Transverse colon (tissue), 4 donors: Measurements from ENCODE around the gene CCDC7. TPM values are rescaled to one million over a fixed set of nuclear protein-coding genes. Genes with fewer than 3 reads are reported as not detected.

Experiments used
- DNase-seq: peaks from one replicate; pipeline ENCODE4 v3.0.0-alpha.2; 2019
- H3K27ac ChIP-seq, 4 donors: fragments of 200-600 bp; sonication (generic); 2 replicates each; pipeline ENCODE4 v1.5.1; 2016 to 2018; ENCODE audit warnings: inconsistent platforms in 4 of 4
- H3K27me3 ChIP-seq: fragments of 200-600 bp; sonication (generic); 2 replicates; pipeline ENCODE4 v1.5.1; 2017; ENCODE audit warnings: inconsistent platforms
- H3K36me3 ChIP-seq, 4 donors: fragments of 200-600 bp; sonication (generic); 2 replicates each; pipeline ENCODE4 v1.5.1; 2017 to 2019; ENCODE audit warnings: inconsistent platforms in 4 of 4
- H3K4me1 ChIP-seq, 4 donors: fragments of 200-600 bp; sonication (generic); 2 replicates each; pipeline ENCODE4 v1.5.1; 2017 to 2020; ENCODE audit warnings: inconsistent platforms in 4 of 4
- H3K4me3 ChIP-seq, 4 donors: fragments of 200-600 bp; sonication (generic); 1 replicate in 1 of 4; 2 replicates in 3 of 4; pipeline versions ENCODE4 v1.5.1 to v1.6.1; 2017 to 2019; ENCODE audit warnings: inconsistent platforms in 4 of 4
- H3K9me3 ChIP-seq, 2 donors: fragments of 200-600 bp; sonication (generic); 2 replicates each; pipeline ENCODE4 v1.5.1; 2017 to 2019; ENCODE audit warnings: inconsistent platforms in 2 of 2
- CTCF ChIP-seq, 5 experiments: fragments of 200-600 bp in 3 of 5; fragments of 450-650 bp in 2 of 5; sonication (generic) in 3 of 5; IDR thresholded peaks; 1 replicate in 2 of 5; 2 replicates in 3 of 5; pipeline ENCODE4 v1.5.1; 2016 to 2017; ENCODE audit warnings: antibody characterized with exemption in 5 of 5, inconsistent platforms in 3 of 5, mild to moderate bottlenecking in 2 of 5, moderate library complexity in 1 of 5
- EP300 ChIP-seq: sonication (generic); formaldehyde crosslinking; IDR thresholded peaks from one replicate; pipeline ENCODE4 v1.6.1; 2017; ENCODE audit warnings: antibody characterized with exemption, low read depth
- POLR2A ChIP-seq: fragments of 450-650 bp; IDR thresholded peaks from one replicate; pipeline ENCODE4 v1.6.1; 2016; ENCODE audit warnings: antibody characterized with exemption, mild to moderate bottlenecking, moderate library complexity
- POLR2AphosphoS5 ChIP-seq, 3 donors: sonication (generic); formaldehyde crosslinking; IDR thresholded peaks; one replicate each; pipeline ENCODE4 v1.6.1; 2016; ENCODE audit warnings: antibody characterized with exemption in 3 of 3
- WGBS, 2 donors: methylation state at CpG; one replicate each; pipeline ENCODE4 v1.1.5; 2018; ENCODE audit warnings: low coverage in 1 of 2; 5-methylcytosine and 5-hydroxymethylcytosine counted together
- in situ Hi-C, 4 donors: fragments of 200-750 bp; cut with MboI; loops; one replicate each; pipeline versions ENCODE4 v1.15.0 to v1.15.1; 2017; ENCODE audit warnings: low sequenced_read_pairs in 3 of 4, low pct_ligation_motif_present in 1 of 4, low pct_unique_long_range_greater_than_20kb in 1 of 4
- intact Hi-C: fragments of 100-400 bp; cut with DNase I; formaldehyde crosslinking; loops from one replicate; pipeline ENCODE4 v1.15.1; 2023; ENCODE audit warnings: low total_unique reads
- total RNA-seq, 4 donors: library from RNA; depleted of rRNA; stranded (reverse); fragments of >200 nt; gene quantifications; one replicate each; pipeline ENCODE4 v1.1.0, GENCODE V29; 2016

Gene CCDC7
- total RNA-seq, 4 donors from 2014 or later: 4.8 to 17.6 (median 13.3) TPM

GRCh38 chr10:32713560-32713959 lies 267.6 kb downstream of the CCDC7 start:
- Histone ChIP-seq H3K4me1 (no peaks in the 10 kb centered on the region), H3K4me3 (no peak overlapping the region), H3K27ac (no peak overlapping the region), H3K36me3 (no peaks in the 10 kb centered on the region), H3K9me3 (peaks cover 0 to 7% of the 10 kb centered on the region in 2 donors), H3K27me3 (no peaks in the 10 kb centered on the region)
- no peak for DNase-seq
- 33 to 57% methylated on average over 1 of the region's 1 CpG for WGBS, 2 donors
- in situ Hi-C loops: no loop called here
- TF ChIP-seq CTCF (IDR thresholded peaks at IDR 0.05) (no peak), POLR2AphosphoS5 (IDR thresholded peaks at IDR 0.05) (no peak), EP300 (no peak), POLR2A (no peak)
- intact Hi-C loops: no loop called here

- Histone ChIP-seq H3K27ac (no peak overlapping the region), H3K27me3 (no peaks in the 10 kb centered on the region), H3K4me3 (no peak overlapping the region), H3K9me3 (no peaks in the 10 kb centered on the region), H3K4me1 (no peaks in the 10 kb centered on the region), H3K36me3 (no peaks in the 10 kb centered on the region)
- no peak for DNase-seq
- 74 to 87% methylated on average over 6 to 9 of the region's 9 CpGs for WGBS, 2 donors
- intact Hi-C loops (no loop called here), in situ Hi-C loops (no loop called here)
- no peak for TF ChIP-seq EP300
- TF ChIP-seq POLR2AphosphoS5 (IDR thresholded peaks at IDR 0.05): no peak
Observed at GRCh38 chr10:32731527-32731926, 285.6 kb downstream of the CCDC7 start.

- no peaks in the 10 kb centered on the region for H3K4me1 ChIP-seq
- H3K36me3 ChIP-seq: no peaks in the 10 kb centered on the region
- H3K27ac ChIP-seq: no peak overlapping the region
- no peak overlapping the region for H3K4me3 ChIP-seq
- peaks cover 0 to 6% of the 10 kb centered on the region in 2 donors for H3K9me3 ChIP-seq
- intact Hi-C loops (no loop called here), in situ Hi-C loops (no loop called here)
- 80 to 92% methylated on average over 1 to 3 of the region's 3 CpGs for WGBS, 2 donors
- H3K27me3 ChIP-seq: no peaks in the 10 kb centered on the region
- TF ChIP-seq EP300 (no peak), POLR2A (no peak), CTCF (IDR thresholded peaks at IDR 0.05) (no peak), POLR2AphosphoS5 (IDR thresholded peaks at IDR 0.05) (no peak)
- DNase-seq: no peak
Observed at GRCh38 chr10:32738958-32739357, 293.0 kb downstream of the CCDC7 start.

- no peaks in the 10 kb centered on the region for H3K27me3 ChIP-seq
- in situ Hi-C loops: no loop called here
- H3K36me3 ChIP-seq: no peaks in the 10 kb centered on the region
- WGBS, 2 donors: 73 to 75% methylated on average over 1 of the region's 1 CpG
- no peaks in the 10 kb centered on the region for H3K9me3 ChIP-seq
- no peak for DNase-seq
- TF ChIP-seq POLR2A: no peak
- H3K4me3 ChIP-seq: no peak overlapping the region
- intact Hi-C loops: no loop called here
- H3K27ac ChIP-seq: no peak overlapping the region
- no peaks in the 10 kb centered on the region for H3K4me1 ChIP-seq
Observed at GRCh38 chr10:32744321-32744720, 298.4 kb downstream of the CCDC7 start.

- intact Hi-C loops: no loop called here
- Histone ChIP-seq H3K4me3 (no peak overlapping the region), H3K4me1 (no peaks in the 10 kb centered on the region), H3K36me3 (no peaks in the 10 kb centered on the region), H3K27ac (no peak overlapping the region), H3K9me3 (no peaks in the 10 kb centered on the region), H3K27me3 (no peaks in the 10 kb centered on the region)
- TF ChIP-seq CTCF (IDR thresholded peaks at IDR 0.05) (no peak), EP300 (no peak), POLR2A (no peak), POLR2AphosphoS5 (IDR thresholded peaks at IDR 0.05) (no peak)
- DNase-seq: no peak
- in situ Hi-C loops: no loop called here
- 60% methylated on average over 3 of the region's 3 CpGs; no CpG with 5 or more reads in 1 of the 2 donors for WGBS, 2 donors
Observed at GRCh38 chr10:32746869-32747268, 300.9 kb downstream of the CCDC7 start.
